GM18505 (cell line): ENCODE results near the gene CNTN1.

ENCODE experiments used
- ATAC-seq: cut with Tn5 transposase; IDR thresholded peaks from one replicate; pipeline ENCODE4 v1.9.1; 2021; ENCODE audit not compliant: unreplicated experiment
- POLR2A ChIP-seq: IDR thresholded peaks from 4 replicates; pipeline ENCODE4 v1.6.1; 2011; ENCODE audit warnings: borderline replicate concordance; ENCODE audit not compliant: insufficient read depth, insufficient read length; ENCODE audit errors: extremely low read depth

CNTN1 gene

GRCh38 chr12:40691913-40692764 lies at the start of gene CNTN1:
TSS of gene CNTN1 (plus strand) at chr12:40692439.
- no peak for TF ChIP-seq POLR2A
- no peak for ATAC-seq

- no peak for TF ChIP-seq POLR2A
- no peak for ATAC-seq
These were observed 48.7 kb upstream of the CNTN1 start for GRCh38 chr12:40643506-40643905.

GRCh38 chr12:40643976-40644375 lies 48.3 kb upstream of the CNTN1 start:
- no peak for ATAC-seq
- TF ChIP-seq POLR2A: no peak

- ATAC-seq: no peak
- TF ChIP-seq POLR2A: no peak
These were observed 47.5 kb upstream of the CNTN1 start for GRCh38 chr12:40644708-40645107.

- ATAC-seq: no peak
- no peak for TF ChIP-seq POLR2A
These were observed 46.9 kb upstream of the CNTN1 start for GRCh38 chr12:40645361-40645760.

GRCh38 chr12:40646456-40646855 lies 45.8 kb upstream of the CNTN1 start:
- no peak for TF ChIP-seq POLR2A
- no peak for ATAC-seq

GRCh38 chr12:40646911-40647310 lies 45.3 kb upstream of the CNTN1 start:
- no peak for TF ChIP-seq POLR2A
- ATAC-seq: no peak

- no peak for TF ChIP-seq POLR2A
- ATAC-seq: no peak
These were observed 44.6 kb upstream of the CNTN1 start for GRCh38 chr12:40647651-40648050.

- no peak for TF ChIP-seq POLR2A
- ATAC-seq: no peak
These were observed 43.7 kb upstream of the CNTN1 start for GRCh38 chr12:40648519-40648918.

GRCh38 chr12:40650038-40650704 lies 42.1 kb upstream of the CNTN1 start:
- no peak for TF ChIP-seq POLR2A
- no peak for ATAC-seq

- TF ChIP-seq POLR2A: no peak
- ATAC-seq: no peak
These were observed 36.8 kb upstream of the CNTN1 start for GRCh38 chr12:40655451-40655850.

- ATAC-seq: no peak
- no peak for TF ChIP-seq POLR2A
These were observed 29.9 kb upstream of the CNTN1 start for GRCh38 chr12:40662366-40662765.

- ATAC-seq: no peak
- TF ChIP-seq POLR2A: no peak
These were observed 28.5 kb upstream of the CNTN1 start for GRCh38 chr12:40663781-40664180.

GRCh38 chr12:40668099-40668529 lies 24.1 kb upstream of the CNTN1 start:
- TF ChIP-seq POLR2A: no peak
- ATAC-seq: no peak

- TF ChIP-seq POLR2A: no peak
- ATAC-seq: no peak
These were observed 19.4 kb upstream of the CNTN1 start for GRCh38 chr12:40672741-40673271.

- TF ChIP-seq POLR2A: no peak
- ATAC-seq: no peak
These were observed 11.1 kb upstream of the CNTN1 start for GRCh38 chr12:40681148-40681547.
